Measurements from ENCODE around the gene TM7SF2.

TM7SF2 gene

GRCh38 chr11:65126624-65127274 is 15.1 kb downstream of the TM7SF2 start:
- Histone ChIP-seq H3K36me3 (peaks cover 70 to 80% (median 76%) of the 10 kb centered on the region in 11 experiments), H3K4me2 (no peak overlapping the region), H3K4me1 (peaks cover 22 to 56% (median 39%) of the 10 kb centered on the region in 10 experiments), H3K27me3 (no peaks in the 10 kb centered on the region), H3K27ac (no peak overlapping the region), H3K4me3 (no peak overlapping the region), H3K9me3 (replicated peaks in 1 of 11) (no peaks in the 10 kb centered on the region), H3K9ac (peak overlapping the region in 6 of 11 experiments; percentile 3 to 32 (median 16); a peak in 3 of 22 replicates), H4K20me1 (peaks cover 16 to 62% (median 36%) of the 10 kb centered on the region in 11 experiments; a peak in 20 of 22 replicates)
- no peak for TF ChIP-seq Cebpa-rat (IDR thresholded peaks at IDR 0.05)

- peaks cover 73 to 85% (median 82%) of the 10 kb centered on the region in 11 experiments for H3K36me3 ChIP-seq
- H3K9me3 ChIP-seq (replicated peaks in 1 of 11) = no peaks in the 10 kb centered on the region
- no peaks in the 10 kb centered on the region for H3K27me3 ChIP-seq
- H3K9ac ChIP-seq = 0 out of 22 replicates have a peak overlapping the region, but pooled peaks of 3 of the 11 experiments have one; percentile 18 to 32 (median 27)
- TF ChIP-seq Cebpa-rat (IDR thresholded peaks at IDR 0.05) = no peak
- H4K20me1 ChIP-seq = peaks cover 25 to 70% (median 45%) of the 10 kb centered on the region in 11 experiments; a peak in 20 of 22 replicates
- H3K4me3 ChIP-seq = no peak overlapping the region
- H3K4me1 ChIP-seq = peaks cover 31 to 63% (median 47%) of the 10 kb centered on the region in 10 experiments
- H3K27ac ChIP-seq = no peak overlapping the region
- no peak overlapping the region for H3K4me2 ChIP-seq
Observed at GRCh38 chr11:65127473-65128181, 16.0 kb downstream of the TM7SF2 start.

GRCh38 chr11:65128182-65129145 is 16.8 kb downstream of the TM7SF2 start:
- Histone ChIP-seq H3K9me3 (replicated peaks in 1 of 11) (no peaks in the 10 kb centered on the region), H3K27ac (no peak overlapping the region; a peak in 1 of 22 replicates), H3K4me3 (no peak overlapping the region), H3K4me1 (peaks cover 31 to 63% (median 47%) of the 10 kb centered on the region in 10 experiments), H3K36me3 (peaks cover 73 to 87% (median 83%) of the 10 kb centered on the region in 11 experiments), H3K9ac (peak overlapping the region in 3 of 11 experiments; percentile 46 to 61 (median 57); a peak in 3 of 22 replicates), H3K4me2 (peak overlapping the region in 1 of 11 experiments; percentile 100; a peak in 1 of 22 replicates), H4K20me1 (peaks cover 29 to 79% (median 46%) of the 10 kb centered on the region in 11 experiments; a peak in 20 of 22 replicates), H3K27me3 (no peaks in the 10 kb centered on the region)
- TF ChIP-seq Cebpa-rat (IDR thresholded peaks at IDR 0.05) = no peak

- Histone ChIP-seq H3K27me3 (no peaks in the 10 kb centered on the region), H4K20me1 (peaks cover 29 to 81% (median 49%) of the 10 kb centered on the region in 11 experiments; a peak in 20 of 22 replicates), H3K36me3 (peaks cover 66 to 79% (median 73%) of the 10 kb centered on the region in 11 experiments), H3K9ac (peak overlapping the region in 7 of 11 experiments; percentile 26 to 61 (median 48); a peak in 14 of 22 replicates), H3K4me2 (peak overlapping the region in 7 of 11 experiments; percentile 44 to 100 (median 86); a peak in 14 of 22 replicates), H3K4me1 (peaks cover 26 to 49% (median 43%) of the 10 kb centered on the region in 10 experiments), H3K27ac (peak overlapping the region in 5 of 11 experiments; percentile 13 to 50 (median 29); a peak in 8 of 22 replicates), H3K4me3 (peak overlapping the region in 1 of 10 experiments; percentile 34; a peak in 1 of 20 replicates), H3K9me3 (replicated peaks in 1 of 11) (no peaks in the 10 kb centered on the region)
- no peak for TF ChIP-seq Cebpa-rat (IDR thresholded peaks at IDR 0.05)
Observed at GRCh38 chr11:65129649-65130441, 18.2 kb downstream of the TM7SF2 start.

- H3K9me3 ChIP-seq (replicated peaks in 1 of 11) = no peaks in the 10 kb centered on the region
- peak overlapping the region in 10 of 11 experiments; percentile 86 to 100 (median 97); a peak in 19 of 22 replicates for H3K4me2 ChIP-seq
- peak overlapping the region in 5 of 11 experiments; percentile 12 to 98 (median 96); a peak in 8 of 22 replicates for H3K27ac ChIP-seq
- peaks cover 33 to 57% (median 50%) of the 10 kb centered on the region in 10 experiments for H3K4me1 ChIP-seq
- peak overlapping the region; percentile 88 to 100 (median 96); a peak in 18 of 22 replicates for H3K9ac ChIP-seq
- peaks cover 58 to 69% (median 63%) of the 10 kb centered on the region in 11 experiments for H3K36me3 ChIP-seq
- peak overlapping the region in 4 of 10 experiments; percentile 22 to 92 (median 89); a peak in 8 of 20 replicates for H3K4me3 ChIP-seq
- no peaks in the 10 kb centered on the region for H3K27me3 ChIP-seq
- H4K20me1 ChIP-seq = peaks cover 29 to 76% (median 49%) of the 10 kb centered on the region in 11 experiments; a peak in 20 of 22 replicates
- TF ChIP-seq Cebpa-rat (IDR thresholded peaks at IDR 0.05) = no peak
Observed at GRCh38 chr11:65130631-65131416, 19.2 kb downstream of the TM7SF2 start.

GRCh38 chr11:65131417-65131776 is 19.7 kb downstream of the TM7SF2 start:
- Histone ChIP-seq H3K27ac (peak overlapping the region in 6 of 11 experiments; percentile 96 to 98 (median 97); a peak in 11 of 22 replicates), H3K9me3 (replicated peaks in 1 of 11) (no peaks in the 10 kb centered on the region), H3K9ac (peak overlapping the region; percentile 88 to 100 (median 96); a peak in 20 of 22 replicates), H4K20me1 (peaks cover 29 to 74% (median 49%) of the 10 kb centered on the region in 11 experiments; a peak in 20 of 22 replicates), H3K4me2 (peak overlapping the region; percentile 86 to 100 (median 97); a peak in 21 of 22 replicates), H3K27me3 (no peaks in the 10 kb centered on the region), H3K4me3 (peak overlapping the region in 6 of 10 experiments; percentile 22 to 98 (median 90); a peak in 8 of 20 replicates), H3K4me1 (peaks cover 35 to 63% (median 55%) of the 10 kb centered on the region in 10 experiments), H3K36me3 (peaks cover 53 to 63% (median 58%) of the 10 kb centered on the region in 11 experiments)
- no peak for TF ChIP-seq Cebpa-rat (IDR thresholded peaks at IDR 0.05)

GRCh38 chr11:65131895-65132237 is 20.2 kb downstream of the TM7SF2 start:
- Histone ChIP-seq H3K9ac (peak overlapping the region; percentile 88 to 100 (median 96)), H3K27ac (peak overlapping the region in 10 of 11 experiments; percentile 53 to 100 (median 97); a peak in 20 of 22 replicates)

More at GRCh38 chr11:65131895-65132237, 20.2 kb downstream of the TM7SF2 start:
- H3K9me3 ChIP-seq (replicated peaks in 1 of 11) = no peaks in the 10 kb centered on the region
- H4K20me1 ChIP-seq = peaks cover 29 to 70% (median 45%) of the 10 kb centered on the region in 11 experiments; a peak in 20 of 22 replicates
- peak overlapping the region in 9 of 10 experiments; percentile 89 to 99 (median 97); a peak in 17 of 20 replicates for H3K4me3 ChIP-seq
- H3K27me3 ChIP-seq = no peaks in the 10 kb centered on the region
- no peak for TF ChIP-seq Cebpa-rat (IDR thresholded peaks at IDR 0.05)
- peak overlapping the region; percentile 86 to 100 (median 97) for H3K4me2 ChIP-seq
- peaks cover 48 to 59% (median 53%) of the 10 kb centered on the region in 11 experiments for H3K36me3 ChIP-seq
- peaks cover 35 to 67% (median 58%) of the 10 kb centered on the region in 10 experiments for H3K4me1 ChIP-seq

Measured in BLaER1 treated with 17β-estradiol and CSF1 and Interleukin-3, amounts not matched to agents 10 nM and 100 nM (cell line).